Stimulated activated CD4-positive, alpha-beta T cell treated with anti-CD3 and anti-CD28 coated beads, Interleukin-15, amount 100 ng/mL, for 48 hours (primary cell): ENCODE results near the gene SMAD3.
"Not testable (repeated sequence)": the region's sequence is repeated elsewhere in the genome, so short reads cannot be mapped to it uniquely, and the experiment has no call there.

ENCODE experiments used
- DNase-seq, 2 donors: peaks; one replicate each; pipeline ENCODE4 v3.0.0-alpha.2; 2020; ENCODE audit warnings: low read depth in 2 of 2

SMAD3 gene

DNA sequence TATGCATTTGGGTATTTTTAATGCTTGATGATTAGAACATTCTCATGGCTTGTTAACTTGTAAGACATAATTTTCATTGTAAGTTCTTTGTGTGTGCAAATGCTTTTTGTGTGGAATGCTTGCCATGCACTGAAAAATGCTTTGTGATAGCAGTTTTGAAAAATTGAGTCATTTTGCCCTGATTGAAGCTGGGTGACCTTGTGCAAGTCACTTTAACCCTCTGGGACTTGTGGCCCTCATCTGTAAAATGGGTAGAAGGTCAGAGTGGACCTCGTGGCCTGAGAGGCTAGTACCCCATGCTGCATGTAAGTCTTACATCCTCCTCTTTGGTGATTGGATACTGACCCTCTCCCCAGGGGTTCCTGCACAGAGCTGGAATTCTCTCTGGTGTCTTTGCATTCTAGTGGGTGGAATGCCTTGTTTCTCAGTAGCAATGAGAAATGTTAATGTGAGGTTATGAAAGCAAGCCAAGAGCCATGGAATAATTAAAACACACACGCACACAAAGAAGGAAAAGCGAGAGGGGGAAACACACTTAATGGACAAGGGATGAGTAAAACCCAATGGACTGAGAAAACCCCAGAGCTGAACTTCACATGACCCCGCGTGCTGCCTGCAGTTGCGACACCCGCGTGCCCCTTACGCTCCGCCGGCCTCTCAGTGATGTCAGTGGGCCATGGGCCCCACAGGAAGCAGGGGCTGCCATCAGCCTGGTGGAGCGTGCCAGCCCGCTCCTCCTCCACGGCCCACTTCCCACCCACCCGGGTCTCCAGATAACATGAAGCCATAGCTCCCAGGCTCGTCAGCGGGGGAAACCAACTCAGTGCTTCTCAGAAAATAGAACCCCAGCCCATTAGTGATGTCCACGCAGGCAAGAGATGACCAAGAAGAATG is 44.0 kb downstream of the SMAD3 start:
- DNase-seq = no peak

DNA sequence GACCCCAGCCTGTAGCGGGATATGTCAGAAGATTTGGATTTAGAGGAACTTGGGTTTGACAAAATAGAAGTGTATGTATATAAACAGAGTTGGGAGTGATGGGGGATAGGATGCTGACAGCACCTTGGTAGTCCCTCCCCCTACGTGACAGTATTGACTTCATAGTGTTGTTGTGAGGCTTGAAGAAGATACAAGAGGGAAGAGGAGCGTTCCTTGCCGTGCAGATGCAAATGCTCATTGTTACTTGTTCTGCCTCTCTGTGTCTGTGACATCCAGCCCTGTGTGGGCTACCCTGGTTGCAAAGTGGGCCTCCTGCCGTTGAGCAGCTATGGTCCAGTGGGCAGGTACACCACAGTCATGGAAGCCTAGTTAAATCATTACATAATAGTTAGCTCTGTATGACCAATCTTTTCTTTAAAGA is 45.0 kb downstream of the SMAD3 start:
- no peak for DNase-seq

DNA sequence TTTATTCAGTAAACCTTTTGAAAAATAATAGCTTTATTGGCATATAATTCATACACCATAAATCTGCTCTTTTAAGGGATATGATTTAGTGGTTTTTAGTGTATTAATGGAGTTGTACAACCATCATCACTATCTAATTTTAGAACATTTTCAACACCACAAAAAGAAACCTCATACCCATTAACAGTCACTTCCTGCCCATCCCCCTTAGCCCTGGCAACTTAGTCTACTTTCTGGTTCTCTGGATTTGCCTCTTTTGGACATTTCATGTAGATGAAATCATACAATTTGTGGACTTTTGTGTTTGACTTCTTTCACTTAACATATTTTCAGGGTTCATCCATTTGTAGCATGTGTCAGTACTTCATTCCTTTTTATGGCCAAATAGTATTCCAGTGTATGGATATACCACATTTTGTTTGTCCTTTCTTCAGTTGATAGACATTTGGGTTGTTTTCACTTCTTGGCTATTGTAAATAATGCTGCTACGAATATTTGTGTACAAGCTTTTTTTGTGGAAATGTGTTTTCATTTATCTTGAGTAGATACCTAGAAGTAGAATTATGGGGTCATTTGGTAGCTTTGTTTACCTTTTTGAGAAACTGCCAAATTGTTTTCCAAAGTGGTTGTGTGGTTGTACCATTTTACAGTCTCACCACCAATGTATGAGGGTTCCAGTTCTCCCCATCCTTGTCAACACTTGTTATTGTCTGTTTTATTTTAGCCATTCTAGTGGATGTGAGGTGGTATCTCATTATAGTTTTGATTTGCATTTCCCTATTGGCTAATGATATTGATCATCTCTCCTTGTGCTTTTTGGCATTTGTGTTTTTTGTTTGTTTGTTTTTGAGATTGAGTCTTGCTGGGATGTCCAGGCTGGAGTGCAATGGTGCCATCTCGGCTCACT is 45.8 kb downstream of the SMAD3 start:
- no peak for DNase-seq

DNA sequence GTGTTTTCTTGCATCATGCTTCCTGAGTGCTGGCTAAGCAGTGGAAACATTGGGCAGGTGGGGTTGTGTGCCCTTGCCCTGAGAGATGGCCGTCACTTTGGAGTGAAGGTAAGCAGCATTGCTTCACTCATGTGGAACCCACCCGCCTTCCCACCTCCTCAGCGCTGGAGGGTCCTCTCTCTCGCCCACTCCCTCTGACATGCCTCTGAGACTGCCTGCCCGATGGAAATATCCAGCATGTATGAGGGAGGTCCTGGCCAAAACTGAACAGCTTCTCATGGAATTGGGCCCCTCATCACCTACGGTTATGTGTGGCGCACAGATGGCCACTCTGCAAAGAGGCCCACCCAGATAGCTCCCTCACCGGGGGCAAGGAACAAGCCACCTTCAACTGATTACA is 48.6 kb downstream of the SMAD3 start:
- DNase-seq = no peak

DNA sequence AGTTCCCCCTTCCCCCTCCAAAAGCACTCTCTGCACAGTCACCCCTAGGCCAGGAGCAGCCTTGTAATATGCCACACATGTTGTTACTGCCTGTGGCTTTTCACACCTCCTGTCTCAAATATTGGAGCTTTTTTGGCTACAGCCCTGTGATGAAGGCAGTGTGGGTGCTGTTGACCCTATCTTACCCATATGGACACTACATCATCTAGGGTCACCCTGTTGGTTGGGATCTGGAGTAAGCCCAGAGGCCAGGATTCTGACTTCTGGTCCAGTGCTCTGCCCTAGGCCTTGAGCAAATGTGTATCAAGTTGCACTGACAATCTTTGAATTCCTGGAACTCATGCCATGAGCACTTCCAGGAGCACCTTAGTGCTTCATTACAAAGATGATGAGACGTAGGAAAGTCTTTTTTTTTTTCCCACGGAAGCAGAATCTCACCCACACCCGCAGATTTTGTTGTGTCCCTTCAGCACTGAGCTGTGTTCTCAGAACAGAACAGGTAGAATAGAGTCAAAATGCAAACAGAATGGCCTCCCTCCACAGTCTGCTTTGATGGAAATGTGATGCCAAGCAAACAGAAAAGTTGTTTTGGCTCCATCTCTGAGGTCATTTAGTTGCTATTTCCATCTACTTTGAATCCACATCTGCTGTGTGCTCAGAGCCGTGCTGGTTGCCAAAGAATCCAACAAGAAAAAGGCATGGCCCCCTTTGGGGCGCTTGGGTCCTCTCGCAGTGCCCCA is 49.6 kb downstream of the SMAD3 start:
- no peak for DNase-seq

DNA sequence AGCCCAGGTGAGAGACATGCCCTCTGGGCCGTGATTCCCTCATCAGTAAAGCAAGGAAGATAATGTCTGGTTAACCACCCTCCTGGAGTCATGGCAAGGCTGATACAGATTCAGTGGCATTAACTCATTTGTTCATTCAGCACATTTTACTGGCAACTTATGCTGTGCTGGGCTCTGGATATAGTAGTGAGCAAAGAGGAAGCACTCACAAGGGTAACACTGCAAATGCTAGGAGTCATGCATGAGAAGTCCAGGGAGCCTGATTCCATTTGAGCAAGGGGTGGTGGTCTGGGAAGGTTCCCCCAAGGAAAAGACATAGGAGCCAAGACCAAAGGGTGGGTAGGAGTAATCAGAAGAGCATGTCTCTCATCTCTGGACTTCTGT is 50.2 kb downstream of the SMAD3 start:
- no peak for DNase-seq

DNA sequence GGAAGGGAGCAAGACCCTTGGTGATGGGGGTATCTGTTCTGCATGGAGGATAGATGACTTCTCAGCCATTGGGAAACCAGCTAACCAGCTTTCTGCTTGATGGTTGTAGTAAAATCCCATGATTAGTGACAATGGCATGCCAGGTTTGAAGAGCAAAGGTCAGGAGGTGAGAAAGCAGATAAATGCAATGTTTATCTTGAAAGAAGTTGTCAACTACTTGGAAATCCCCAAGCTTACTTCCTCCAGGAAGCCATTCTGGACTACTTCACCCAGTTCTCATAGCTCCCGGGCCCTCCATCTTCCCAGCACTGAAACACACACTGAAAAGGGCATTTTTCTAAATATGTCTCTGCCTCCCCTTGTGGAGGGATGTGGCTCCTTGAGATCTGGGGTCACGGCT is 51.3 kb downstream of the SMAD3 start:
- DNase-seq = no peak

DNA sequence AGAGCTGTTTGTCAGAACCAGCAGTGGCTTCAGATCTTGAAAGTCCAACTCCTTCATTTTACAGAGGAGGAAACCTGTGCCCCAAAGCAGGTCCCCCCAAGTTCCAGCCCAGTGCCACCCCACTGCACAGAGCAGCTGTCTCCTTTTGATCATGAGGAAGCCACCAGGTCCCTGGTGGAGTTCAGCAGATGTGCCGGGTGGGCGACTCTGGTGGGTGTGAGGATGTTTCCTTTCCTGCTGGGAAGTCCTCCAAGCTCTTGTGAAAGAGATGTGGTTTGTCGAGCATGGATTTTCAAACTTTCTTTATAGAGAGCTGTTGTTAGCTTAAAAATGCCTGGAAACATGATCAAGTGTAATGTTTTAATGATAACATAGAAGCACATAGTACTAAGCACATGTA is 52.0 kb downstream of the SMAD3 start:
- DNase-seq = no peak

DNA sequence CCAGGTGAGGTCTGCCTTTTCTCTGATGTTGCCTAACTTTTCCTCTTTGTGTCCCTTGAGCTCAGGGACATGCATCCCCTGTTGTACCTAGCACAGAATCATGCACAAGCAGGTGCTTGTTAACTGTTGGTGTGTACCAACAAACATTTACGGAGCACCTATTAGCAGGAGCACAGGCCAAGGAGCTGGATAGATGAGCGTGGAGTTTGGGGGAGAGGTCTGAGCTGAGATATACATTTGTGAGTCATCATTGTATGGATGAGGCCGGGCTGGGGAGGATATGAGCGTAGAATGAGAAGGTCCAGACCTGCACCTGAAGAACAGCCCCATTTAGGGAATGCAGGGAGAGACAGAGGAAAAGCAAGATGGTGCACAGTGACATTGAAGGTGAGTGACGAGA is 53.4 kb downstream of the SMAD3 start:
- DNase-seq = no peak

DNA sequence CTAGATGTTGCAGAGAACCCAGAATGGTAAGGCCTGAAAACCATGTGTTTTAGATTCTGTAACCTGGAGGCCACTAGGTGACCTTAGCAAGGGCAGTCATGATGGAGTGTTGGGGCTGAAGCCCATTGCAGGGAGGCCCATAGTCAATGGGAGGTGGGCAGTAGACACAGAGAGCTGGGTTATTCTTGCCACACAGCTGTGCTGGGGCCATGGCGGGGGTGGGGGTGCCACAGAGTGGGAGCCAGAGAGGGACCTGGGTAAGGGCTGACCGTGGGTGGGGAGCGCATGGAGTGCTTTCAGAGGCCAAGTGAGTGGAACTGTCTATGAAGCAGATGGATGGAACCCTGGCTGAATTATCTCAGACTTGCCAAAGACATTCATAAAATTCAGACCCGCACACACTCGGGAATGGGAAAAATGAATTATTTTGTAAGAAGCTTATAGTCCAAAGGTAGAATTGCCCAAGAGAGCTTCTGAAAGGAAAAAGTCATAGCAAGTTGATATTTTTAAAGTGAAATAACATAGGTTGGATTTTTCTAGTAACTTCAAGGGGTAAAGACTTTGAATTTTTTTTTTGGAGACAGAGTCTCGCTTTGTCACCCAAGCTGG is 53.9 kb downstream of the SMAD3 start:
- DNase-seq = no peak

DNA sequence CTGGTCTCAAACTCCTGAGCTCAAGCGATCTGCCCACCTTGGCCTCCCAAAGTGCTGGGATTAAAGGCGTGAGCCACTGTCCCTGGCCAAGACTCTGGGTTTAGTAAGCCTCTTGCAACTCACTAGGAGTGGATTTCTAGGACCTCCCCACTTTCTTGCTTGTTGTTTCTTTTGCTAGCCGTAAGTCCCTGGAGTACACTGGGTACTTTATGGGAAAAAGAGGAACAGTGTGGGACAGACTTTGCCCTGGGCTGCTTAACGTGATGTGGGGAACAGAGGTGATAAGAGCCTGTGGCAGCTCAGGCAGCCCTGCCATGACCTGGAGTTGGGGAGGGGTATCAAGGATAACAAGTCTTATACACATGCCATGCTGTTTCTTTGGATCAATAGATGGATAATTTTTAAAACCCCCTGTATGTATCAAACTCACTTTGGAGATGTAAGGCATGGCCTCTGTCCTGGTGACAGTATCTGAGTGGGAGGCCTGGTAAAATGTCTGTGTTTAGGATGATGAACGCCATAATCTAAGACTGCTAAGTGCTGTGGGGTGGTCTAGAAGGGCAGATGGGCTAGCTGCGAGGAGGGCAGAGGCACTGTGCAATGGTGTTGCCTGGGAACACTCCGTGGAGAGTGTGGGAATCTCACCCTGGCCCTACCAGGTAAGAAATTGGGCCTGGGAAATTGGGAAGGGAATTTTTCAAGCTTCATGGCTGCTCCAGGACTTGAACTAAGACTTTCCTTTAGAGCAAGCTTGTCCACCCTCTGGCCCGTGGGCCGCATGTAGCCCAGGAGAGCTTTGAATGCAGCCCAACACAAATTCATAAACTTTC is 54.8 kb downstream of the SMAD3 start:
- DNase-seq = no peak

DNA sequence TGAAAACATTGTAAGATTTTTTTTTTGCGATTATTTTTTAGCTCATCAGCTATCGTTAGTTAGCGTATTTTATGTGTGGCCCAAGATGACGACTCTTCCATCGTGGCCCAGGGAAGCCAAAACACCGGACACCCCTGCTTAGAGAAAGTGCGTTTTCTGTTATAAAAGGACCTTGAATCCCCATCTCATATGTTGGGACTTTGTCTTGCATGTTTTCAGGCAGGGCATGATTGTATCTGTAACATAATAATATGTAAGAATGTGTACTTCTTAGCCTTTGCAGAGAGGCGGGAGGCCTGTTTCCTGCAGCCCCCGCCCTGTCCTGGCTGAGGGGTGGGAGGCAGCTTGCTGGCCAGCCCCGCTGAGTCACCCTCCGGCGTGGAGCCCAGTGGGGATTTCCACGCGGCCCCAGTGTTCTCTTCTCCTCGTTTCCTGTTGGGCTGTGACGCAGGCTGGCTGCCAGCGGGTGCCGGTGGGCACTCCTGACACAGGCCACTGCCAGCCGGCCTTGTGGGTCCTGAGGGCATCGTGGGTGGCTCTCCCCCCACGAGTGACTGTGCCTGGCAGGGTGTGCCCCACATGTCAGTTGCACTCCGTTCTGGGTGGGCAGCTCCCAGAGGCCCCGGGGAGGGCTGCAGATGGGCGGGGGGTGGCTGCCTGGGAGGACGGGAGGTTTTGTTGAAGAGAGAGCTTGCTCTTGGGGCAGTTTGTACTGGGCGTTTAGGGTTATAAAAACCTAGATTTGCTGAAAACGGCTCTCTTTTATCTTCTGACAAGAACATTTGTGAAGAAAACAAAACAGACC is 55.6 kb downstream of the SMAD3 start:
- peak; percentile 76 to 79 for DNase-seq

DNA sequence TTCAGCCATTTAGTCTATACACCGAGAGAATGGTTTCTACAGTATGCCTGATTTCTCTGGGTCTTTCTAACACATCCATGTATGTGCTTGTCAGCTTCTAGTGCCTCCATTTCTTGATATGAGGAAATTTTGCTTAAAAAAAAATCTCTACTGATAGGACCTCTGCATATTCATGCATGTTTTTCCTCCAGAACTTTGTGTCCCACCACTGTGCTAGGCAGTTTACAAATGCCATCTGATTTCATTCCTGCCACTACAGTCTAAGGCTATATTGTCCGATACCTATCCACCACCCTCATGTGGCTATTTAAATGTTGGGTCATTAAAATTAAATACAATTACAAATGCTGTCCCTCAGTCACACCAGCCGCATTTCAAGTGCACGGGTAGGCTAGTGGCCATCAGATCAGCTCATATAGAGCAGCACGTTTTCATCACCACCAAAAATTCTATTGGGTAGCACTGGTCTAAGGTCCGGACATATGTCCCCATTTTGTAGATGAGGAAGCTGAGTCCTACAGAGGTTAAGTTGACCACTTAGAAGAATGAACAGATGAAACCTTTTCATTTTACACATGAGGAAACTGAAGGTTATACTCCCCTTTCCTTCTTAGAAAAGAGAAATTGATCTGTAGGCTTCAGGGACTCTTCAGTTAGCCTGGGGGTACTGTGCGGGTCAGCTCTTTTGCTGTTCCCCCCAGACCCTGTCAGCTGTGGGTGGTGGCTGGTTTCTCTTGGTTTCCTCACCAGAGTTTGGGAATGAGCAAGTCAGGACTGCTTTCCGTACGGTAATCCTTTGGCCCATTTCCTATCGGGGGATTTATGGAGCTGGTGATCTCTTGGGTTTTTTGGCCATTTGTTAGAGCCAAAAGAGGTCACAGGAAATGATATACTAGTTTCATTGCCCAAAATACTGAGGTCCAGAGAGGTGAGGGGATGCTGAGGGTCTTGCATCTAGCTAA is 56.5 kb downstream of the SMAD3 start:
- no peak for DNase-seq

DNA sequence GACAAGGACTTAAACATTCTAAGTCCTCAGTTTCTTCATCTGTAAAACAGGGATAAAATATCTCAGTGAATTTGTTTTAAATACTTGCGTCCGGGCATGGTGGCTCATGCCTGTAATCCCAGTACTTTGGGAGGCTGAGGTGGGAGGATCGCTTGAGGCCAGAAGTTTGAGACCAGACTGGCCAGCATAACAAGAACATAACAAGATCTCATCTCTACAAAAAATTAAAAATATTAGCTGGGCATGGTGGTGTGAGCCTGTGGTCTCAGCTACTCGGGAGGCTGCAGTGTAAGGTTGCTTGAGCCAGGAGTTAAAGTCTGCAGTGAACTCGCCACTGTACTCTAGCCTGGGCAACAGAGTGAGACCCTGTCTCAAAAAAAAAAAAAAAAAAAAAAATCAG is 57.4 kb downstream of the SMAD3 start:
- not testable (repeated sequence) for DNase-seq

DNA sequence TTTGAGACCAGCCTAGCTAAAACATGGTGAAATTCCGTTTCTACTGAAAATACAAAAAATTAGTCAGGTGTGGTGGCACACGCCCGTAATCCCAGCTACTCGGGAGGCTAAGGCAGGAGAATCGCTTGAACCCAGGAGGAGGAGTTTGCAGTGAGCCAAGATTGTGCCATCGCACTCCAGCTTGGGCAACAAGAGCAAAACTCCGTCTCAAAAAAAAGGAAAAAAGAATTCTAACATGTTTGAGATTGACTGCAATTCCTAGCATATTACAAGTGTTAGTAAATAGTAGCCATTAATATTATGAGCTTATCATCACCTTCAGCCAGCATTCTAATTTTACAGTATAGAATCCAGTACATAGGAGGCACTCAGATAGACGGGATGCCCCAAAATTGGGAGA is 57.9 kb downstream of the SMAD3 start:
- not testable (repeated sequence) for DNase-seq

DNA sequence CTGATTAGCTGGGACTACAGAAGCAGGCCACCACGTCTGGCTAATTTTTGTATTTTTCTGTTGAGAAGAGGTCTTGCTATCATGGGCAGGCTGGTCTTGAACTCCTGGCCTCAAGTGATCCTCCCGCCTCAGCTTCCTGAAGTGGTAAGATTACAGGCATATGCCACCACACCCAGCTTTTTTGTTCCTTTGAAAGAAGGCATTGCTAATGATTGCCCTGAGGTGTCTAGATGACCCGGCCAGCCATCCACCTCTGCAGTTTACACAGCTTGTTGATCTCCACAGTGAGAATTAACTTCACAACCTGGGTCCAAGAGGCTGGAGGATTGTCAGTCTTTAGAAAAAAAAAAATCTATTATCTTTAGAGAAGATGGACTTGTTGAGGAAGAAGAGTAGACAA is 58.7 kb downstream of the SMAD3 start:
- no peak for DNase-seq

DNA sequence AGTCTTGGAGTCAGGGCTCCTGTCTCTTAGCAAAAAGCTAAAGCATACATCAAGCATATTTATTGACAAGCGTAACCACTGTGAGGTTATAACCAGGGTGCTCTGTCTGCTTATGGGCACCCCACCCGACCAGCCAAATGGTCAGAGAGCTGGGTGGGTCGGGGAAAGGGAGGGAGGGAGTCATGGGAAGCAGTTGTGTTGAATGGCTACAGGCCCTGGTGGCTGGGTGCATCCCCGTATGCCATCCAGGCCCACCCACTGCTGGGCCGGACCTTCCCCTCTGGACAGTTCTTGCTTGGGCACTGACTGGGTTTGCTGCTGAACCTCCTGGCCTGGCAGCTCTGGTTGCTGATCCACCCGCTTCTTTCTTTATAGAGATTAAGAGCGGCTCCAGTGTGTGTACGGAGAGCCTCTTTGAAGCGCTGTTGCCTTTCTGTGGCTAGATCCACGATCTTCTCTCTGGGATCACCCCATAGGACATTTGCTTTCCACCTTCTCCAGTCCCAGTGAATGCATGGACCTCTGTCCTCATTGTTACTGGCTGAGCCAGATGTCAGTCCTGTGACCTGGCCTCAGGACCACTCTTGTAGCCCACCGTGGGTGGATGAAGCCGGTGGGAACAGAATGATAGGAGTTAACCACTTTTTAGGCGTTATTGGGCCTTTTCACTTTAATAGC is 59.6 kb downstream of the SMAD3 start:
- no peak for DNase-seq
